Mesendoderm (in vitro differentiated cells): Measurements from ENCODE around the gene CCR5AS.

Experiments
- DNase-seq: peaks from one replicate; pipeline ENCODE4 v3.0.0; 2013
- H2AK5ac ChIP-seq: 2 replicates; pipeline ENCODE4 v1.6.1; 2013; ENCODE audit warnings: low read length, inconsistent platforms
- H2BK120ac ChIP-seq: 2 replicates; pipeline ENCODE4 v1.6.1; 2013; ENCODE audit warnings: low read depth, mild to moderate bottlenecking, low read length, moderate library complexity, mixed read lengths
- H2BK15ac ChIP-seq: replicated peaks from 2 replicates; pipeline ENCODE4 v1.6.1; 2013; ENCODE audit warnings: low read depth, mild to moderate bottlenecking, moderate library complexity
- H2BK5ac ChIP-seq: 2 replicates; pipeline ENCODE4 v1.6.1; 2013; ENCODE audit warnings: low read length, inconsistent platforms
- H3K18ac ChIP-seq: 2 replicates; pipeline ENCODE4 v1.6.1; 2013; ENCODE audit warnings: mild to moderate bottlenecking, low read length, mixed read lengths
- H3K23ac ChIP-seq: one replicate; pipeline ENCODE4 v1.6.1; 2013; ENCODE audit warnings: low read length
- H3K27ac ChIP-seq: 2 replicates; pipeline ENCODE4 v1.5.1; 2013; ENCODE audit warnings: low read depth, mild to moderate bottlenecking, inconsistent platforms, low read length, moderate library complexity
- H3K27me3 ChIP-seq: 2 replicates; pipeline ENCODE4 v1.6.1; 2013; ENCODE audit warnings: low read length, control low read depth, mild to moderate bottlenecking, inconsistent platforms; ENCODE audit not compliant: insufficient read depth, poor library complexity
- H3K36me3 ChIP-seq: 2 replicates; pipeline ENCODE4 v1.6.1; 2013; ENCODE audit warnings: low read length, inconsistent platforms; ENCODE audit not compliant: control insufficient read depth, insufficient read depth
- H3K4ac ChIP-seq: one replicate; pipeline ENCODE4 v1.6.1; 2013; ENCODE audit warnings: low read depth, mild to moderate bottlenecking, low read length, moderate library complexity
- H3K4me1 ChIP-seq: 2 replicates; pipeline ENCODE4 v1.6.1; 2013; ENCODE audit warnings: low read depth, low read length, inconsistent platforms; ENCODE audit not compliant: control insufficient read depth
- H3K4me2 ChIP-seq: 2 replicates; pipeline ENCODE4 v1.6.1; 2013; ENCODE audit warnings: low read length
- H3K4me3 ChIP-seq: 2 replicates; pipeline ENCODE4 v1.5.1; 2013; ENCODE audit warnings: mild to moderate bottlenecking, low read length
- H3K56ac ChIP-seq: one replicate; pipeline ENCODE4 v1.6.1; 2013; ENCODE audit warnings: low read length
- H3K79me1 ChIP-seq: 2 replicates; pipeline ENCODE4 v1.6.1; 2013; ENCODE audit warnings: low read length, inconsistent platforms
- H3K79me2 ChIP-seq: 2 replicates; pipeline ENCODE4 v1.6.1; 2013; ENCODE audit warnings: mild to moderate bottlenecking, low read length; ENCODE audit not compliant: control insufficient read depth, insufficient read depth
- H3K9ac ChIP-seq: 2 replicates; pipeline ENCODE4 v1.6.1; 2013; ENCODE audit warnings: low read length, inconsistent platforms
- H4K5ac ChIP-seq: one replicate; pipeline ENCODE4 v1.6.1; 2013; ENCODE audit warnings: low read length
- H4K8ac ChIP-seq: one replicate; pipeline ENCODE4 v1.6.1; 2013; ENCODE audit warnings: low read depth, mild to moderate bottlenecking, control low read depth, low read length, moderate library complexity
- WGBS: extraction: QIAGEN DNeasy Blood & Tissue Kit; methylation state at CpG from one replicate; pipeline ENCODE4 v1.1.7; 2013; ENCODE audit warnings: low lambda C conversion rate, missing lambda C conversion rate; ENCODE audit not compliant: insufficient coverage; ENCODE audit errors: extremely low coverage; 5-methylcytosine and 5-hydroxymethylcytosine counted together

CCR5AS gene

DNA sequence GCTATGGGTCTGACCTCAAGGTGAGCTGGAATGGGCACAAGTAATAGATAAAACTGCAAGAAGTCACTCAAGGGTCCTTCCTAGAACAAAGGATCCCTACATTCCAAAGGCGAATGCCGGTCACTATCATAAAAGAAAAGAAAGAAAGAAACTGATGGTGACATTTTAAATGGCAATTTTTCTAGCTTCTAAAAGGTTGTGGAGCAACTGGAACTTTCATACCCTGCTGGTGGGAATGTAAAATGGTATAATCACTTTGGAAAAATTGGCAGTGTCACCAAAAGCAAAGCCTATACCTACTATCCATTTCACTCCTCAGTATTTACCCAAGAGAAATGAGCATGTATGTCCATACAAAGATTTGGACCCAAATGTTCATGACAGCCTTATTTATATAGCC, 4.4 kb upstream of the CCR5AS start:
- no peaks in the 10 kb centered on the region for H3K79me1 ChIP-seq
- H2AK5ac ChIP-seq = no peak overlapping the region
- H3K4ac ChIP-seq = no peak overlapping the region
- no peak overlapping the region for H3K27ac ChIP-seq
- no peak overlapping the region for H2BK120ac ChIP-seq
- H3K36me3 ChIP-seq = no peaks in the 10 kb centered on the region
- no peak overlapping the region for H3K4me2 ChIP-seq
- no peak overlapping the region for H4K5ac ChIP-seq
- no peak overlapping the region for H2BK15ac ChIP-seq
- H2BK5ac ChIP-seq = no peak overlapping the region
- WGBS = no CpG with 5 or more reads among the region's 2 CpGs
- H3K27me3 ChIP-seq = no peaks in the 10 kb centered on the region
- H3K18ac ChIP-seq = no peak overlapping the region
- H4K8ac ChIP-seq = no peak overlapping the region
- no peaks in the 10 kb centered on the region for H3K4me1 ChIP-seq
- H3K79me2 ChIP-seq = no peaks in the 10 kb centered on the region
- no peak overlapping the region for H3K56ac ChIP-seq
- H3K4me3 ChIP-seq = no peak overlapping the region
- no peak for DNase-seq
- H3K9ac ChIP-seq = no peak overlapping the region
- H3K23ac ChIP-seq = no peak overlapping the region

DNA sequence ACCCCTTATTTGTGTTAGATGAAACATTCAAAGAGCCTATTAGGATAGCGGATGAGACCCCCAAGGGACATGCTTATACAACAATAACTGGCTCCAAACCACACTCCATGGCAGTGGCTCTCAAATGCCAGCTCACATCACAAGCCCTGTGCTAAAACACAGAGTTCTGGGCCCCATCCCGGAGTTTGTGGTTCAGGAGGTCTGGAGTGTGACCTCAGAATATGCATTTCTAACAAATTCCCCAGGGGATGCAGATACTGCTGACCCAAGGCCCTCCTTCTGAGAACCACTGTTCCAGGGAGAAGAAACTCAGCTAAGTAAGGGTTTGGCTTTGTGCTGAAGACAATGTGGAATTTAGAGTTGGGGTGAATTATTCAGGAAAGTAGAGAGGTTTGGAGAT, 3.8 kb upstream of the CCR5AS start:
- Histone ChIP-seq H3K18ac (no peak overlapping the region), H3K27me3 (no peaks in the 10 kb centered on the region)
- no CpG with 5 or more reads among the region's 2 CpGs for WGBS

DNA sequence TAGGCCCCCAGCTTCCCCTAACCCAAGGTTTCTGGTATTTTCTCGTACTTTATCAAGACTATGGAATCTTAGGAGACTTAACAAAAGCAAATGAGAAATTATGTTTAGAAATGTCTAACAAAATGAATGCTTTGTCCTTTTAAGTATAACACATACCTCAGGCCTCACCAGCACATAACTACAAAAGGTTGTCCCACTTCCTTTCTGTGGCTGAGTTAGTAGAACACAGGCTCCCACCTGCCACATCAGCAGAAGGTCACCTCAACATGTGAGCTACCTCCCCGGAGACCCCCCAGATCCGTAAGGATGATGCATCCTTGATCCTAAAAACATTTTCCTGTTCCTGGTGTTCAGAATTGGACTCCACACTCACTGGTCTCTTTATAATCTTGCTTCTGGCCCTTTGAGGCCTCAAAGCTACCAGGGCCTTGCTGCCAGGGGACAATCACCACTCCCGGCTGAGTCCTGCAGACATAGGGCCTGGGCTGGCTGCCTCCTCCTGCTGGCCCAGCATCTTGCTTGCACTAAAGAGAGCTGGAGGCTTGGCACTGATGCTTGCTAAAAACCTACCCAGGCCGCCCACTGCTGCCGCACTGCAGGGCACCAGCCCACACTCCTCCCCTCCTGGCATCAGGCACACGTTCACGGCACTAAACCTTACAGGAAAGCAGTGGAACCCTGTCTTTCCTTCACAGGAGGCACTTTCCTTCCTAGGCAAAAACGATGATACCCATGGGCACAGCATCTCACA, 3.0 kb upstream of the CCR5AS start:
- H3K56ac ChIP-seq = no peak overlapping the region
- H3K23ac ChIP-seq = no peak overlapping the region
- no peak overlapping the region for H3K18ac ChIP-seq
- no peaks in the 10 kb centered on the region for H3K4me1 ChIP-seq
- no peak overlapping the region for H4K8ac ChIP-seq
- WGBS = no CpG with 5 or more reads among the region's 9 CpGs
- H2AK5ac ChIP-seq = no peak overlapping the region
- no peak overlapping the region for H3K4ac ChIP-seq
- DNase-seq = no peak
- no peak overlapping the region for H2BK15ac ChIP-seq
- H3K27ac ChIP-seq = no peak overlapping the region
- no peaks in the 10 kb centered on the region for H3K27me3 ChIP-seq
- H3K4me2 ChIP-seq = no peak overlapping the region
- H3K4me3 ChIP-seq = no peak overlapping the region
- H3K9ac ChIP-seq = no peak overlapping the region
- H4K5ac ChIP-seq = no peak overlapping the region
- no peaks in the 10 kb centered on the region for H3K79me1 ChIP-seq
- H3K36me3 ChIP-seq = no peaks in the 10 kb centered on the region
- H2BK120ac ChIP-seq = no peak overlapping the region
- no peaks in the 10 kb centered on the region for H3K79me2 ChIP-seq
- no peak overlapping the region for H2BK5ac ChIP-seq

More for the DNA sequence above, 3.8 kb upstream of the CCR5AS start:
- Histone ChIP-seq H2BK15ac (no peak overlapping the region), H4K5ac (no peak overlapping the region), H3K4me1 (no peaks in the 10 kb centered on the region), H3K56ac (no peak overlapping the region), H2AK5ac (no peak overlapping the region), H3K36me3 (no peaks in the 10 kb centered on the region), H4K8ac (no peak overlapping the region), H3K4me3 (no peak overlapping the region), H3K4ac (no peak overlapping the region), H3K79me1 (no peaks in the 10 kb centered on the region), H2BK5ac (no peak overlapping the region), H3K4me2 (no peak overlapping the region), H3K27ac (no peak overlapping the region), H3K9ac (no peak overlapping the region), H2BK120ac (no peak overlapping the region), H3K23ac (no peak overlapping the region), H3K79me2 (no peaks in the 10 kb centered on the region)
- no peak for DNase-seq

DNA sequence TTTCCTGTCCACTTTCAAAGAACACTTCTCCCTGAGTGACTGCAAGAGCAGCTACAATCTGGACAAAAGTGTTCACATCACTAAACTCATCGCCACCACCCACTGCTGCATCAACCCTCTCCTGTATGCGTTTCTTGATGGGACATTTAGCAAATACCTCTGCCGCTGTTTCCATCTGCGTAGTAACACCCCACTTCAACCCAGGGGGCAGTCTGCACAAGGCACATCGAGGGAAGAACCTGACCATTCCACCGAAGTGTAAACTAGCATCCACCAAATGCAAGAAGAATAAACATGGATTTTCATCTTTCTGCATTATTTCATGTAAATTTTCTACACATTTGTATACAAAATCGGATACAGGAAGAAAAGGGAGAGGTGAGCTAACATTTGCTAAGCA, 2.0 kb upstream of the CCR5AS start:
- no peak overlapping the region for H2BK120ac ChIP-seq
- H2AK5ac ChIP-seq = no peak overlapping the region
- H3K18ac ChIP-seq = no peak overlapping the region
- no peaks in the 10 kb centered on the region for H3K4me1 ChIP-seq
- H2BK15ac ChIP-seq = no peak overlapping the region
- DNase-seq = no peak
- H3K79me2 ChIP-seq = no peaks in the 10 kb centered on the region
- H3K56ac ChIP-seq = no peak overlapping the region
- no peaks in the 10 kb centered on the region for H3K27me3 ChIP-seq
- no peak overlapping the region for H4K5ac ChIP-seq
- no peaks in the 10 kb centered on the region for H3K79me1 ChIP-seq
- no peak overlapping the region for H4K8ac ChIP-seq
- H3K4me3 ChIP-seq = no peak overlapping the region
- H2BK5ac ChIP-seq = no peak overlapping the region
- H3K23ac ChIP-seq = no peak overlapping the region
- no peaks in the 10 kb centered on the region for H3K36me3 ChIP-seq
- H3K27ac ChIP-seq = no peak overlapping the region
- H3K9ac ChIP-seq = no peak overlapping the region
- no CpG with 5 or more reads among the region's 7 CpGs for WGBS
- H3K4ac ChIP-seq = no peak overlapping the region
- H3K4me2 ChIP-seq = no peak overlapping the region

DNA sequence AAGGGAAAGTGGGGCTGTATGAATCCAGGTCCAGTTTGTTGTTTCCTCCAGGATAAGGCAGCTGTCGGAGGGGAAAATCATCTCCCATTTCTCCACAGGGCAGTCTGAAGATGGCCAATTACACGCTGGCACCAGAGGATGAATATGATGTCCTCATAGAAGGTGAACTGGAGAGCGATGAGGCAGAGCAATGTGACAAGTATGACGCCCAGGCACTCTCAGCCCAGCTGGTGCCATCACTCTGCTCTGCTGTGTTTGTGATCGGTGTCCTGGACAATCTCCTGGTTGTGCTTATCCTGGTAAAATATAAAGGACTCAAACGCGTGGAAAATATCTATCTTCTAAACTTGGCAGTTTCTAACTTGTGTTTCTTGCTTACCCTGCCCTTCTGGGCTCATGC, 1.1 kb upstream of the CCR5AS start:
- Histone ChIP-seq H3K79me2 (no peaks in the 10 kb centered on the region), H2AK5ac (no peak overlapping the region), H3K23ac (no peak overlapping the region), H3K56ac (no peak overlapping the region), H3K18ac (no peak overlapping the region), H3K4me1 (no peaks in the 10 kb centered on the region), H3K27me3 (no peaks in the 10 kb centered on the region), H2BK120ac (no peak overlapping the region), H3K9ac (no peak overlapping the region), H4K8ac (no peak overlapping the region), H3K79me1 (no peaks in the 10 kb centered on the region), H3K4me3 (no peak overlapping the region), H3K4me2 (no peak overlapping the region), H2BK15ac (no peak overlapping the region), H2BK5ac (no peak overlapping the region), H3K36me3 (no peaks in the 10 kb centered on the region), H3K4ac (no peak overlapping the region), H4K5ac (no peak overlapping the region), H3K27ac (no peak overlapping the region)
- no CpG with 5 or more reads among the region's 7 CpGs for WGBS
- DNase-seq = no peak

DNA sequence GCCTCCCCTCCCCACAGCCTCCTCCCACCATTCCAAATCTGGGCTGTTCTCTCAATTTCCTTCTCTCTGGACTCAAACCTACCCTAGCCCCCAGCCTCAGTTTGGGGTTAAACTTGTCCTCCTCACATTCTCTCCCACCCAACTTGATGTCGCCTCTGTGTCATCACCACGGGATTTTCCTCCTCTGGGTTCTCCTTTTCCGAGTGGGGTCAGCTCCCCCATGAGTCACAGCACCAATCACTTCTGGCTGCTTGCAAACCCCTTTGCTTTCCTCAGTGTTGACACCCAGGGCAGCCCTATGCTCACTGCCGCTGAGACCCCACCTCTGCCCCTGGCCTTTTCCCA, 451 bp downstream of the CCR5AS start:
- H2AK5ac ChIP-seq = no peak overlapping the region
- no peak overlapping the region for H2BK120ac ChIP-seq
- H3K36me3 ChIP-seq = no peaks in the 10 kb centered on the region
- H3K56ac ChIP-seq = no peak overlapping the region
- H3K4me2 ChIP-seq = no peak overlapping the region
- H3K23ac ChIP-seq = no peak overlapping the region
- H3K79me2 ChIP-seq = no peaks in the 10 kb centered on the region
- whole genome bisulfite sequencing = no CpG with 5 or more reads among the region's 4 CpGs
- H3K18ac ChIP-seq = no peak overlapping the region
- H3K9ac ChIP-seq = no peak overlapping the region
- no peak overlapping the region for H3K4ac ChIP-seq
- H2BK5ac ChIP-seq = no peak overlapping the region
- DNase-seq = no peak
- no peak overlapping the region for H3K27ac ChIP-seq
- H3K27me3 ChIP-seq = no peaks in the 10 kb centered on the region
- no peak overlapping the region for H3K4me3 ChIP-seq
- H4K8ac ChIP-seq = no peak overlapping the region
- no peaks in the 10 kb centered on the region for H3K4me1 ChIP-seq
- H3K79me1 ChIP-seq = no peaks in the 10 kb centered on the region
- no peak overlapping the region for H4K5ac ChIP-seq
- H2BK15ac ChIP-seq = no peak overlapping the region
